Endothelial cell of umbilical vein (primary cell): ENCODE data around the gene AMPH. TPM values are rescaled to one million over a fixed set of nuclear protein-coding genes. Genes with fewer than 3 reads are reported as not detected.

ENCODE experiments used
- BruUV-seq: library from RNA; stranded (reverse); fragments of 400-500 nt; replicated peaks from 2 replicates; lab custom pipeline; 2021; lab: Mats Ljungman, UMichigan
- CTCF ChIA-PET: fragments of 300-600, 350-600 bp; sonication (Branson Sonifier 250); formaldehyde crosslinking; loops from one replicate; lab custom pipeline; 2021; ENCODE audit warnings: antibody characterized with exemption, inconsistent platforms; lab: Charles Lee
- POLR2A ChIA-PET: fragments of 300-600, 350-600 bp; sonication (Branson Sonifier 250); formaldehyde crosslinking; loops from one replicate; lab custom pipeline; 2021; ENCODE audit warnings: antibody characterized with exemption, inconsistent platforms; lab: Charles Lee
- DNase-seq: peaks from one replicate; pipeline ENCODE4 v3.0.0-alpha.2; 2011; ENCODE audit warnings: low read depth, low spot score
- FAIRE-seq: peaks from 2 replicates; lab custom pipeline; 2011; peaks lifted over from hg19 to GRCh38; lab: Jason Lieb, UNC
- H2AFZ ChIP-seq: 2 replicates; pipeline ENCODE4 v1.6.0; 2012; ENCODE audit warnings: low read depth, low read length, control low read depth, inconsistent platforms
- H3K27ac ChIP-seq: 2 replicates; pipeline ENCODE4 v1.5.1; 2011; ENCODE audit warnings: low read depth, mild to moderate bottlenecking, control low read depth, low read length, moderate library complexity; ENCODE audit not compliant: insufficient read depth
- H3K27me3 ChIP-seq, 2 experiments: 2 replicates each; pipeline versions ENCODE4 v1.6.0 to v1.6.1; 2011; ENCODE audit warnings: low read length in 2 of 2, mixed read lengths in 1 of 2; ENCODE audit not compliant: control insufficient read depth in 2 of 2, insufficient read depth in 2 of 2
- H3K36me3 ChIP-seq, 2 experiments: 2 replicates in 1 of 2; 3 replicates in 1 of 2; pipeline ENCODE4 v1.5.1; 2011; ENCODE audit warnings: low read length in 2 of 2, mild to moderate bottlenecking in 1 of 2, moderate library complexity in 1 of 2; ENCODE audit not compliant: control insufficient read depth in 2 of 2, insufficient read depth in 2 of 2; ENCODE audit errors: extremely low read depth in 1 of 2
- H3K4me1 ChIP-seq: 3 replicates; pipeline ENCODE4 v1.5.1; 2011; ENCODE audit warnings: mild to moderate bottlenecking, low read length; ENCODE audit not compliant: control insufficient read depth, insufficient read depth; ENCODE audit errors: extremely low read depth
- H3K4me2 ChIP-seq: 2 replicates; pipeline ENCODE4 v1.6.1; 2011; ENCODE audit warnings: low read length, control low read depth, mixed read lengths; ENCODE audit not compliant: insufficient read depth
- H3K4me3 ChIP-seq, 3 experiments: fragments of 200-600 bp in 1 of 3; sonication (generic), shearing (Covaris generic) in 1 of 3; replicated peaks in 1 of 3; 2 replicates each; pipeline ENCODE4 v1.5.1; 2011 to 2016; ENCODE audit warnings: control low read depth in 3 of 3, low read length in 3 of 3, mild to moderate bottlenecking in 2 of 3, inconsistent platforms in 1 of 3, low read depth in 1 of 3, moderate library complexity in 1 of 3; ENCODE audit not compliant: insufficient read depth in 1 of 3
- H3K79me2 ChIP-seq: 2 replicates; pipeline ENCODE4 v1.6.0; 2012; ENCODE audit warnings: low read length, inconsistent platforms; ENCODE audit not compliant: control insufficient read depth, insufficient read depth
- H3K9ac ChIP-seq: replicated peaks from 2 replicates; pipeline ENCODE3; 2011; ENCODE audit warnings: low read length, control low read depth; ENCODE audit not compliant: insufficient read depth; ENCODE audit errors: extremely low read depth
- H3K9me1 ChIP-seq: replicated peaks from 3 replicates; pipeline ENCODE4 v1.6.0; 2011; ENCODE audit warnings: mild to moderate bottlenecking, low read length; ENCODE audit not compliant: control insufficient read depth, insufficient read depth; ENCODE audit errors: extremely low read depth
- H3K9me3 ChIP-seq: replicated peaks from 2 replicates; pipeline ENCODE4 v1.5.1; 2012; ENCODE audit warnings: low read length, inconsistent platforms; ENCODE audit not compliant: control insufficient read depth, insufficient read depth
- H4K20me1 ChIP-seq: replicated peaks from 2 replicates; pipeline ENCODE3; 2011; ENCODE audit warnings: mild to moderate bottlenecking, low read length; ENCODE audit not compliant: control insufficient read depth, insufficient read depth; ENCODE audit errors: extremely low read depth
- CTCF ChIP-seq, 2 donors: IDR thresholded peaks; 1 replicate in 1 of 2; 2 replicates in 1 of 2; pipeline ENCODE4 v1.5.1; 2011; ENCODE audit warnings: low read length in 2 of 2, mild to moderate bottlenecking in 2 of 2, moderate library complexity in 2 of 2, control low read depth in 1 of 2, inconsistent platforms in 1 of 2, low read depth in 1 of 2; ENCODE audit not compliant: insufficient read depth in 1 of 2; ENCODE audit errors: extremely low read depth in 1 of 2
- EZH2 ChIP-seq: IDR thresholded peaks from 2 replicates; pipeline ENCODE4 v1.6.1; 2012; ENCODE audit warnings: borderline replicate concordance, low read depth, mild to moderate bottlenecking, moderate library complexity, low read length, inconsistent platforms; ENCODE audit not compliant: severe bottlenecking
- GATA2 ChIP-seq: IDR thresholded peaks from 2 replicates; pipeline ENCODE4 v1.7.0; 2011; ENCODE audit warnings: low read depth, mild to moderate bottlenecking, moderate library complexity, mixed read lengths, low read length; ENCODE audit not compliant: insufficient read length, insufficient read depth
- MYC ChIP-seq: IDR thresholded peaks from one replicate; pipeline ENCODE4 v1.6.1; 2011; ENCODE audit warnings: mild to moderate bottlenecking, low read depth, low read length
- dilution Hi-C: fragments of 300-500 bp; cut with MboI; formaldehyde crosslinking; loops from one replicate; pipeline ENCODE4 v1.15.0; 2019; ENCODE audit warnings: low sequenced_read_pairs; ENCODE audit not compliant: extremely low pct_ligation_motif_present
- intact Hi-C: fragments of 100-400 bp; cut with micrococcal nuclease; formaldehyde crosslinking; loops from one replicate; pipeline ENCODE4 v1.10.0; 2022
- polyA plus RNA-seq, 4 experiments: library from polyadenylated mRNA; depleted of rRNA in 3 of 4; stranded (reverse) in 3 of 4; unstranded in 1 of 4; fragments of >200 nt; gene quantifications; 2 replicates each; pipeline versions ENCODE4 v1.2.1 to v1.2.3, GENCODE V29; 2011 to 2012; ENCODE audit warnings: missing spikeins in 1 of 4
- total RNA-seq: library from RNA; stranded (reverse); gene quantifications from 2 replicates; pipeline ENCODE4 v1.2.3, GENCODE V29; 2021

The AMPH gene
- total and polyA plus RNA-seq, 2 donors (not counting 3 experiments of a cell fraction or from before 2014, with no cell fraction given): 5.2 to 9.2 TPM

GRCh38 chr7:38372290-38372689 is 258.9 kb downstream of the AMPH start:
- Histone ChIP-seq H3K27me3 (no peaks in the 10 kb centered on the region), H3K9me1 (no peaks in the 10 kb centered on the region), H3K36me3 (no peaks in the 10 kb centered on the region), H3K27ac (no peak overlapping the region), H3K4me1 (peaks cover 4% of the 10 kb centered on the region), H3K9ac (no peak overlapping the region), H2AFZ (no peak overlapping the region), H3K4me2 (no peak overlapping the region), H3K79me2 (no peaks in the 10 kb centered on the region), H3K4me3 (no peak overlapping the region), H4K20me1 (no peaks in the 10 kb centered on the region), H3K9me3 (no peaks in the 10 kb centered on the region)
- intact Hi-C loops: no loop called here
- dilution Hi-C loops: no loop called here
- FAIRE-seq (no peak), DNase-seq (no peak)
- ChIA-PET CTCF (interaction anchor here (1.4 to 5.8 kb wide), 4 partner anchors 12 to 37 kb away, joined by 3 to 68 read pairs (median 14); no protein-coding TSS in a partner anchor), POLR2A (interaction anchor here (0.5 kb wide), 1 partner anchor 293 kb away, joined by 3 read pairs; no protein-coding TSS in a partner anchor)
- no peak for TF ChIP-seq GATA2
- no peak for TF ChIP-seq CTCF (IDR thresholded peaks at IDR 0.05; ENCODE audit: extremely low read depth in 1 of 2, insufficient read depth in 1 of 2, low read depth in 1 of 2, low read length in 2 of 2)
- no peak for TF ChIP-seq MYC
- TF ChIP-seq EZH2: no peak
- BruUV-seq: no TSS peak
